Cardiac muscle cell (in vitro differentiated cells and primary cell): ENCODE results near the gene SACS. TPM values are rescaled to one million over a fixed set of nuclear protein-coding genes. Genes with fewer than 3 reads are reported as not detected.

Experiments
- DNase-seq, 2 donors: peaks; one replicate each; pipeline versions ENCODE4 v3.0.0 to v3.0.0-alpha.2; 2010 to 2017; ENCODE audit warnings: low read depth in 1 of 2, low spot score in 1 of 2
- H3K27ac ChIP-seq: fragments of 200-600 bp; sonication (generic); 2 replicates; pipeline ENCODE4 v1.5.1; 2016
- H3K27me3 ChIP-seq: fragments of 200-600 bp; sonication (generic); 2 replicates; pipeline ENCODE4 v1.6.0; 2016; ENCODE audit warnings: control low read depth
- H3K36me3 ChIP-seq: fragments of 200-600 bp; sonication (generic); 2 replicates; pipeline ENCODE4 v1.5.1; 2016; ENCODE audit warnings: control low read depth
- H3K4me1 ChIP-seq: fragments of 200-600 bp; sonication (generic); 2 replicates; pipeline ENCODE4 v1.8.1; 2017; ENCODE audit warnings: low read depth, mild to moderate bottlenecking, mixed run types
- H3K4me3 ChIP-seq: fragments of 200-600 bp; sonication (generic); 2 replicates; pipeline ENCODE4 v1.5.1; 2016; ENCODE audit warnings: mild to moderate bottlenecking
- H3K9me3 ChIP-seq: fragments of 200-600 bp; sonication (generic); 2 replicates; pipeline ENCODE4 v1.5.1; 2017; ENCODE audit warnings: low read depth, mild to moderate bottlenecking, control low read depth
- polyA plus RNA-seq: library from polyadenylated mRNA; unstranded; fragments of >200 nt; fragmentation: Nextera tagmentation; extraction: Ambion mirVana; gene quantifications from 2 replicates; pipeline ENCODE4 v1.2.1, GENCODE V29; 2016
- total RNA-seq: library from RNA; depleted of rRNA; stranded (reverse); fragments of >200 nt; gene quantifications from 2 replicates; pipeline ENCODE4 v1.2.3, GENCODE V29; 2016
- TF ChIP-seq, protein P1 (sequence below): IDR thresholded peaks from 2 replicates; pipeline ENCODE4 v1.5.1; 2012; ENCODE audit warnings: low read depth, mild to moderate bottlenecking, low read length

SACS gene
- total and polyA plus RNA-seq, 2 experiments from 2014 or later, result 5.1 to 34.9 TPM

DNA sequence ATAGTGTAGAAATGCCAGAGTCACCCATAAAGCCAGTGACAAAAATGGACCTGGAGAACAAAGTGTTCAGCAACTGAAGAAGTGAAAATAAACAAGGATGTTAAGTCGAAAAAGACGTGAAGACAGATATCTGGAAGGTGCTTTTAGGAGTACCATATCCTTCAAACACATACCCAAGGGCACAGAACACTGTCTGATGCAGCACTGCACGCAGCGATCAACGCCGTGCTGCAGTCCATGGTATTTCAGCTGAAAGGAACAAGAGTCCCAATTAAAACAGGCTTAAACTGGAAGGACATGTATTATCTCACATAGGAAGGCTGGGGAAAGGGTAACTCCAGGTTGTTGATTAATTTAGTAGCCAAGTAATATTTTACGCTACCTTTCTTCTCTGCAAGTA is 144.5 kb downstream of the SACS start:
- TF ChIP-seq, protein P1, sequence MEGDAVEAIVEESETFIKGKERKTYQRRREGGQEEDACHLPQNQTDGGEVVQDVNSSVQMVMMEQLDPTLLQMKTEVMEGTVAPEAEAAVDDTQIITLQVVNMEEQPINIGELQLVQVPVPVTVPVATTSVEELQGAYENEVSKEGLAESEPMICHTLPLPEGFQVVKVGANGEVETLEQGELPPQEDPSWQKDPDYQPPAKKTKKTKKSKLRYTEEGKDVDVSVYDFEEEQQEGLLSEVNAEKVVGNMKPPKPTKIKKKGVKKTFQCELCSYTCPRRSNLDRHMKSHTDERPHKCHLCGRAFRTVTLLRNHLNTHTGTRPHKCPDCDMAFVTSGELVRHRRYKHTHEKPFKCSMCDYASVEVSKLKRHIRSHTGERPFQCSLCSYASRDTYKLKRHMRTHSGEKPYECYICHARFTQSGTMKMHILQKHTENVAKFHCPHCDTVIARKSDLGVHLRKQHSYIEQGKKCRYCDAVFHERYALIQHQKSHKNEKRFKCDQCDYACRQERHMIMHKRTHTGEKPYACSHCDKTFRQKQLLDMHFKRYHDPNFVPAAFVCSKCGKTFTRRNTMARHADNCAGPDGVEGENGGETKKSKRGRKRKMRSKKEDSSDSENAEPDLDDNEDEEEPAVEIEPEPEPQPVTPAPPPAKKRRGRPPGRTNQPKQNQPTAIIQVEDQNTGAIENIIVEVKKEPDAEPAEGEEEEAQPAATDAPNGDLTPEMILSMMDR, result no peak
- Histone ChIP-seq H3K4me3 (no peak overlapping the region), H3K27ac (no peak overlapping the region), H3K4me1 (no peaks in the 10 kb centered on the region), H3K36me3 (no peaks in the 10 kb centered on the region), H3K27me3 (no peaks in the 10 kb centered on the region), H3K9me3 (no peaks in the 10 kb centered on the region)
- no peak for DNase-seq

DNA sequence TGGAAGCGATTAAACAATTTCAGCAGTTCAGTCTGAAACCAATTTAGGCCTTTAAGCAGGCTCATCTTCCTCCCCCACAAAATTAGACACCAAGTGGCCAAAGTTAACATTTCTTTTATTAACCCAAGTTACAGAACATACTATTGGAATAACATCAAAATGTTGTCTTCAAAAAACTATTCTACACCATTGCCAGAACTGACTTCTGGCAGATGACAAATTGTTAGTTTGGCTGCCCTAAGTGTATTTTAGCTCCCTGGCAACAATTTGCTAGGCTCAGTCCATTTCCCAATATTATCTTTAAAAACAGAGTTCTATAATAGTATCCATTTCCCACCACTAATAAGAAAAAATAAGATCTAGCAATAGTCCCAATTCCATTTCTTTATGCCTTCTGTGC is 144.9 kb downstream of the SACS start:
- Histone ChIP-seq H3K4me3 (no peak overlapping the region), H3K4me1 (no peaks in the 10 kb centered on the region), H3K9me3 (no peaks in the 10 kb centered on the region), H3K27me3 (no peaks in the 10 kb centered on the region), H3K36me3 (no peaks in the 10 kb centered on the region), H3K27ac (no peak overlapping the region)
- TF ChIP-seq, protein P1, result no peak
- DNase-seq, result no peak

DNA sequence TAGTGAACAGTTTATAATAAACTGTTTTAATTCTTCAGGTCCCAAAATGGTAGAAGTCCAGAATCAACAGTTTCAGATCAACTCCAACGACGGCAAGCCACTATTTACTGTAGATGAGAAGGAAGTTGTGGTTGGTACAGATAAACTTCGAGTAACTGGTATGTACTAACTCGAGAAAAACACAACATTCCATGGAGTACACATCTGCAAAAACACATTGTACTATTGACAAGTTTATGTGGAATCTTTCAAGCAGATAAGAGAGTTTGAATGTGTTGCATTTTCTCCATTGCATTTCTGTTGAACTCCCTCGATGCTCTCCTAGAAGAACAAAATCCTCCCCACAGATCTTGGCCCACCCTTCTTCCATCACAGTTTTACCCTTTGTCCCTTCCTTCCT is 154.2 kb downstream of the SACS start:
- Histone ChIP-seq H3K27ac (no peak overlapping the region), H3K9me3 (no peaks in the 10 kb centered on the region), H3K36me3 (no peaks in the 10 kb centered on the region), H3K27me3 (no peaks in the 10 kb centered on the region), H3K4me1 (no peaks in the 10 kb centered on the region), H3K4me3 (no peak overlapping the region)
- TF ChIP-seq, protein P1, result no peak
- peak in 1 of 2 donors; percentile 17 for DNase-seq

Other genes with a start within 250 kb of the SACS start
- 139 and 141 TPM in 2 replicates for gene TNFRSF19, start 136.7 kb upstream of the SACS start, total RNA-seq
- gene TNFRSF19, start 136.7 kb upstream of the SACS start, polyA plus RNA-seq, result 91.3 and 124 TPM in 2 replicates